Measurements from ENCODE around the gene DLG5.

Gene DLG5

DNA sequence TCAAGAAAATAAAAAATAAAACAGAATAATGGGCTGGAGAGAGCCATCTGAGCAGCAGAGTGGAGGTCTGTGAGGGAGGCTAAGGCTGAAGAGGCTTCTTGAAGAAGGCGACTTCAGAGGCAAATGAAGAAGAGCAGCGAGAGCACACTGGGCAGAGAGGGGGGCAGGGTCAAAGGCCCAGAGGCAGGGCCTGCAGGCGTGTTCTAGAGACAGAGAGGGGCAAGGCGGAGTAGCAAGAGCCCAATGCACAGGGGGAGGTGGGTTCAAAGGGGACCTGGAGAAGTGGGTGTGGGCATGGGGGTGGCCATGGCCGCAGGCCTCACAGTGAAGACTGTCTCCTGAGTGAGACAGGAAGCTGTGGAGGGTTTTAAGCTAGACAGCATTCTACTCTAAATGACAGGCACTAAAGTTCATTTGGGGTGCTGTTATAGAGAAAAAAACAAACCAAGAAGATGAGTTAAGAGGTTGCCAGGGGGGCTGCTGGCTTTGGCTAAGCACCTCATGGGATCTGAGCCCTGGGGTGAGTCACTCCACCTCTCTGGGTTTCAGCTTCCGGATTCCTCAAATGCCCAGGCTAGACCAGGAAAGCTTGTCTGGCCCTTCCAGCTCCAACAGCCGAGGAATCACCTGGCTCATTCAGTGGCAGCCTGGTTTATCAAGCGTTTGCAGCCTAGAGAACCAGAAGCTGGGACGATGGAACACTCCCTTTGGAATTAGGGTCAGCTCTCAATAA is 81.7 kb downstream of the DLG5 start:
- Histone ChIP-seq H3K9ac (ENCODE audit: low read length) (peak overlapping the region; percentile 71), H3K23ac (ENCODE audit: low read length in 2 of 2) (no peak overlapping the region), H2BK5ac (ENCODE audit: low read depth, low read length, poor library complexity, severe bottlenecking) (peak overlapping the region; percentile 84), H2BK12ac (ENCODE audit: low read length in 2 of 2) (peak overlapping the region in 1 of 2 experiments; percentile 43), H3K4me3 (ENCODE audit: insufficient read depth in 1 of 2, low read depth in 1 of 2, low read length in 2 of 2) (no peak overlapping the region), H4K91ac (ENCODE audit: low read length) (peak overlapping the region; percentile 3), H2AK5ac (ENCODE audit: low read length, severe bottlenecking) (peak overlapping the region; percentile 75), H3K27ac (ENCODE audit: low read length, poor library complexity, severe bottlenecking) (peak overlapping the region; percentile 76), H3K79me1 (replicated peaks; ENCODE audit: low read length, poor library complexity, severe bottlenecking) (peaks cover 28% of the 10 kb centered on the region), H4K8ac (ENCODE audit: low read length) (peak overlapping the region; percentile 5), H3K14ac (ENCODE audit: low read length in 2 of 2) (no peak overlapping the region), H2AFZ (ENCODE audit: low read depth, low read length) (no peak overlapping the region), H3K4me2 (ENCODE audit: low read length, poor library complexity, severe bottlenecking) (no peak overlapping the region), H3K27me3 (ENCODE audit: control insufficient read depth in 1 of 2, insufficient read depth in 1 of 2, low read length in 2 of 2) (no peaks in the 10 kb centered on the region), H3K4ac (ENCODE audit: low read depth in 1 of 2, low read length in 2 of 2) (peak overlapping the region in 1 of 2 experiments; percentile 60), H2BK15ac (ENCODE audit: low read depth, poor library complexity, severe bottlenecking) (no peak overlapping the region), H3K4me1 (ENCODE audit: control insufficient read depth, insufficient read depth, low read depth, low read length) (peaks cover 49% of the 10 kb centered on the region), H3K36me3 (ENCODE audit: control insufficient read depth in 1 of 2, insufficient read depth in 2 of 2, low read depth in 1 of 2, low read length in 2 of 2) (peaks cover 33 to 49% of the 10 kb centered on the region in 2 experiments), H3K9me3 (ENCODE audit: control insufficient read depth, low read length) (no peaks in the 10 kb centered on the region), H2BK120ac (ENCODE audit: low read depth, low read length) (no peak overlapping the region), H3K18ac (ENCODE audit: low read depth in 1 of 2, low read length in 2 of 2) (peak overlapping the region in 1 of 2 experiments; percentile 25)
- WGBS = 62% methylated on average over 9 of the region's 9 CpGs
- peak; percentile 83 for DNase-seq

DNA sequence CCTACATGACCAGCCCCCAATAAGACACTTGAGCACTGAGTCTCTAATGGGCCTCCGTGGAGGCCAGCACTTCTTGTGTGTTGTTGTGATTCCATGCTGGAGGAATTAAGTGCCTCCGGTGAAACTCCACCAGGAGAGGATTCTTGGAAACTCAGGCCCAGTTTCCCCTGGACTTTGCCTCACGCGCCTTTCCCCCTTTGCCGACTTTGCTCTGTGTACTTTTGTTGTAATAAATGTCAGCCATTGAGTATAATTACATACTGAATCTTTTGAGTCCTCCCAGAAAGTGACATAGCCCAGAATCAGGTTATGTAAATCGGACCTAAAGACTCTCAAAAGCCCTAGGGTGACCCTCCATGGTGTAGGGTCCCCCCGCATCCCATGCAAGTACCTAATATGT is 82.4 kb downstream of the DLG5 start:
- 97% methylated on average over 4 of the region's 7 CpGs for WGBS
- no peak overlapping the region for H3K18ac ChIP-seq (ENCODE audit: low read depth in 1 of 2, low read length in 2 of 2)
- peak overlapping the region; percentile 84 for H2BK5ac ChIP-seq (ENCODE audit: low read depth, low read length, poor library complexity, severe bottlenecking)
- no peak overlapping the region for H2AFZ ChIP-seq (ENCODE audit: low read depth, low read length)
- no peak overlapping the region for H3K4me3 ChIP-seq (ENCODE audit: insufficient read depth in 1 of 2, low read depth in 1 of 2, low read length in 2 of 2)
- H2BK15ac ChIP-seq (ENCODE audit: low read depth, poor library complexity, severe bottlenecking) = no peak overlapping the region
- DNase-seq = no peak
- H3K36me3 ChIP-seq (ENCODE audit: control insufficient read depth in 1 of 2, insufficient read depth in 2 of 2, low read depth in 1 of 2, low read length in 2 of 2) = peaks cover 29 to 50% of the 10 kb centered on the region in 2 experiments
- H3K9ac ChIP-seq (ENCODE audit: low read length) = peak overlapping the region; percentile 71
- peak overlapping the region; percentile 98 for H2AK5ac ChIP-seq (ENCODE audit: low read length, severe bottlenecking)
- no peaks in the 10 kb centered on the region for H3K27me3 ChIP-seq (ENCODE audit: control insufficient read depth in 1 of 2, insufficient read depth in 1 of 2, low read length in 2 of 2)
- peak overlapping the region; percentile 35 for H4K8ac ChIP-seq (ENCODE audit: low read length)
- no peak overlapping the region for H4K91ac ChIP-seq (ENCODE audit: low read length)
- no peak overlapping the region for H3K23ac ChIP-seq (ENCODE audit: low read length in 2 of 2)
- peaks cover 24% of the 10 kb centered on the region for H3K79me1 ChIP-seq (replicated peaks; ENCODE audit: low read length, poor library complexity, severe bottlenecking)
- H3K4me2 ChIP-seq (ENCODE audit: low read length, poor library complexity, severe bottlenecking) = no peak overlapping the region
- no peaks in the 10 kb centered on the region for H3K9me3 ChIP-seq (ENCODE audit: control insufficient read depth, low read length)
- peaks cover 45% of the 10 kb centered on the region for H3K4me1 ChIP-seq (ENCODE audit: control insufficient read depth, insufficient read depth, low read depth, low read length)
- no peak overlapping the region for H2BK12ac ChIP-seq (ENCODE audit: low read length in 2 of 2)
- peak overlapping the region in 1 of 2 experiments; percentile 32 for H3K4ac ChIP-seq (ENCODE audit: low read depth in 1 of 2, low read length in 2 of 2)
- no peak overlapping the region for H2BK120ac ChIP-seq (ENCODE audit: low read depth, low read length)
- peak overlapping the region; percentile 73 for H3K27ac ChIP-seq (ENCODE audit: low read length, poor library complexity, severe bottlenecking)
- H3K14ac ChIP-seq (ENCODE audit: low read length in 2 of 2) = no peak overlapping the region

DNA sequence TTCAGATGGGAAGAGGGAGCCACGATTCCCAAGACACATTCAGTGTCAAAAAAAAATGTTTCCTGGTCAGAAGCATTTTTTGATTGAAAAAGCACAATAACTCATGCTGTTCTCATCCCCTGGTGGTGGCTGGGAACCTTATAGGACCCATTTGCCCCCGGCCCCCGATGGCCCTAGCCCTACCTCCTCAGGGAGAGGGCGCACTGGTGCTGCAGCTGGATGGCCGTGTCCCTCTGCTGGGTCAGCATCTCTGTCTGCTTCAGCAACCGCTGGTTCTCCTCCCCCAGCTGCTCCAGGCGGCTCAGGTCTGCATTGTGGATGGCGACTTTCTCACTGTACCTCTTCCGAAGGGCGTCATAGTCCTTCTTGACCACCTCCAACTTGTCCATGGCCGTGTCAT is 83.3 kb downstream of the DLG5 start:
- Histone ChIP-seq H2AK5ac (ENCODE audit: low read length, severe bottlenecking) (peak overlapping the region; percentile 98), H3K9me3 (ENCODE audit: control insufficient read depth, low read length) (no peaks in the 10 kb centered on the region), H2BK12ac (ENCODE audit: low read length in 2 of 2) (no peak overlapping the region), H3K4me3 (ENCODE audit: insufficient read depth in 1 of 2, low read depth in 1 of 2, low read length in 2 of 2) (no peak overlapping the region), H3K4me2 (ENCODE audit: low read length, poor library complexity, severe bottlenecking) (no peak overlapping the region), H3K27me3 (ENCODE audit: control insufficient read depth in 1 of 2, insufficient read depth in 1 of 2, low read length in 2 of 2) (no peaks in the 10 kb centered on the region), H3K9ac (ENCODE audit: low read length) (no peak overlapping the region), H3K4me1 (ENCODE audit: control insufficient read depth, insufficient read depth, low read depth, low read length) (peaks cover 49% of the 10 kb centered on the region), H3K4ac (ENCODE audit: low read depth in 1 of 2, low read length in 2 of 2) (no peak overlapping the region), H3K14ac (ENCODE audit: low read length in 2 of 2) (no peak overlapping the region), H3K23ac (ENCODE audit: low read length in 2 of 2) (no peak overlapping the region), H3K36me3 (ENCODE audit: control insufficient read depth in 1 of 2, insufficient read depth in 2 of 2, low read depth in 1 of 2, low read length in 2 of 2) (peaks cover 28 to 56% of the 10 kb centered on the region in 2 experiments), H4K91ac (ENCODE audit: low read length) (no peak overlapping the region), H2BK15ac (ENCODE audit: low read depth, poor library complexity, severe bottlenecking) (no peak overlapping the region), H2AFZ (ENCODE audit: low read depth, low read length) (no peak overlapping the region), H3K18ac (ENCODE audit: low read depth in 1 of 2, low read length in 2 of 2) (no peak overlapping the region), H3K79me1 (replicated peaks; ENCODE audit: low read length, poor library complexity, severe bottlenecking) (peaks cover 22% of the 10 kb centered on the region), H3K27ac (ENCODE audit: low read length, poor library complexity, severe bottlenecking) (no peak overlapping the region), H2BK120ac (ENCODE audit: low read depth, low read length) (no peak overlapping the region), H4K8ac (ENCODE audit: low read length) (no peak overlapping the region), H2BK5ac (ENCODE audit: low read depth, low read length, poor library complexity, severe bottlenecking) (no peak overlapping the region)
- DNase-seq = no peak
- 97% methylated on average over 11 of the region's 11 CpGs for WGBS

DNA sequence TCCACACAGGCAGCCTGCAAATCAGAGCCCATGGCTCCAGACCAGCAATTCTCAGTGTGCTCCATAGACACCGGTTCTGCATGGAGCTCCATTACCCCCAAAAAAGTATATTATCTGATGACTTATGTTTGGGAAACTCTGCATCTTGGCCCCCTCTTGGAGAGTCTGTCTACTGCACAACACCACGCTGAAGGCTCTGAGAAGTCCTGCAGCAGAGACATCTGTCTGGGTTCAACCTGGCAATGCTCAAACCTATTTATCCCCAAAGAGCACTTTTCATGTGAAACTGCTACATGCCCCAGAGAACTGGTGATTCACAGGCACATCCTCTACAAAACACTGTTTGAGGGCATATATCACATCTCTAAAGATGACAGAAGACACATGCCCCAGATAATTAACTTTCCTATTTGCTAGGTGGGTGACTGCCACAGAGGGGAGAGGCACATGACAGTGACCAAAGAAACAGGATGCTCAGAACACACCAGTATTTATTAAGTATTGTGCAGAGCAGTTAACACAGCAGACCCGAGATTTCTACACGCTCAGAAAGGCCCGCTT is 83.8 kb downstream of the DLG5 start:
- no peak for DNase-seq
- Histone ChIP-seq H3K27ac (ENCODE audit: low read length, poor library complexity, severe bottlenecking) (peak overlapping the region; percentile 14), H3K9me3 (ENCODE audit: control insufficient read depth, low read length) (no peaks in the 10 kb centered on the region), H2BK15ac (ENCODE audit: low read depth, poor library complexity, severe bottlenecking) (no peak overlapping the region), H3K4ac (ENCODE audit: low read depth in 1 of 2, low read length in 2 of 2) (no peak overlapping the region), H2BK12ac (ENCODE audit: low read length in 2 of 2) (no peak overlapping the region), H3K79me1 (replicated peaks; ENCODE audit: low read length, poor library complexity, severe bottlenecking) (peaks cover 16% of the 10 kb centered on the region), H3K18ac (ENCODE audit: low read depth in 1 of 2, low read length in 2 of 2) (no peak overlapping the region), H4K8ac (ENCODE audit: low read length) (no peak overlapping the region), H3K23ac (ENCODE audit: low read length in 2 of 2) (no peak overlapping the region), H3K14ac (ENCODE audit: low read length in 2 of 2) (no peak overlapping the region), H3K4me3 (ENCODE audit: insufficient read depth in 1 of 2, low read depth in 1 of 2, low read length in 2 of 2) (no peak overlapping the region), H2AFZ (ENCODE audit: low read depth, low read length) (no peak overlapping the region), H2BK5ac (ENCODE audit: low read depth, low read length, poor library complexity, severe bottlenecking) (no peak overlapping the region), H2AK5ac (ENCODE audit: low read length, severe bottlenecking) (peak overlapping the region; percentile 76), H3K4me1 (ENCODE audit: control insufficient read depth, insufficient read depth, low read depth, low read length) (peaks cover 55% of the 10 kb centered on the region), H3K36me3 (ENCODE audit: control insufficient read depth in 1 of 2, insufficient read depth in 2 of 2, low read depth in 1 of 2, low read length in 2 of 2) (peaks cover 27 to 55% of the 10 kb centered on the region in 2 experiments), H2BK120ac (ENCODE audit: low read depth, low read length) (no peak overlapping the region), H3K9ac (ENCODE audit: low read length) (no peak overlapping the region), H4K91ac (ENCODE audit: low read length) (no peak overlapping the region), H3K27me3 (ENCODE audit: control insufficient read depth in 1 of 2, insufficient read depth in 1 of 2, low read length in 2 of 2) (no peaks in the 10 kb centered on the region), H3K4me2 (ENCODE audit: low read length, poor library complexity, severe bottlenecking) (no peak overlapping the region)
- WGBS = 93% methylated on average over 4 of the region's 5 CpGs
